HPDE6-E6E7 (cell line): Measurements from ENCODE around the gene MARCHF9.
A peak's percentile ranks its signal among the peaks of the same experiment; 100 is the strongest.

Source experiments
- DNase-seq: peaks from one replicate; pipeline ENCODE4 v3.0.0; 2011; ENCODE audit warnings: missing footprints; ENCODE audit errors: extremely low spot score

The MARCHF9 gene

DNA sequence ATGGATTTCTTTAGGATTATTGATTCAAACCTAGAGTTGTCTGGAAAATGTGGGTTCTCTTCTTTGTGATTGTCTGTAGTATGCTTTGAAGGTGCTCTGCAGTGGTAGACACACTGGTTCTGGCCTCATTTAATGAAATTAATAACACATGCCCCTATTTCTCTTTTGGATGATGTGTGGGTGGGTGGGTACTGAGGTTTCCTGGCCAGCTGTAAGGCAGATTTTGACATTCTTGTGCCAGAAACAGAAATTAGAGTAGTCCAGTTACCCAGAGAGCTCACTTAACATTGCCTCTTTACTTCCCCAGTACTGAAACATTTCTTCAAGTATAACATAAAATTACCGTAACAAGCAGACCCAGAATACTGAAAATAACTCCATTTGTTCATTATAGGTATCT lies 42.1 kb downstream of the MARCHF9 start:
- DNase-seq = no peak

DNA sequence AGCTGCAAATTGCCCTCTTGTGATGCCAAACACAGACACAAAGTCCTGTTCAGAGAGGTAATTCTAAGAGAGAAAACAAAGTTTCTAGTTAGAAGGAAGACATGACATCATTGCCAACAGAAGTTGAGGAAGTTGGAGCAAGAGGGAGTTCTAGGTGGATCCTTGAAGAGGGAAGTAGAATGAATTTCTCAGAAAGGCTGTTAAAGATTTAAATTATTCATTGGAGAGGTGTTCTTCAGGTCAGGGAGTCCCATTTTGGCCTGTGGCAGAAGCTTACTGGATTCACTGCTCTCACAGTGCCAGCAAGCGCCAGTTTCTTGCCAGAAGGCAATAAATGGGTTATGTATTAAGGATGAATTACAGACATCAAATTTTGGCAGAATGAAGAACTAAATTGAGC lies 43.0 kb downstream of the MARCHF9 start:
- no peak for DNase-seq

DNA sequence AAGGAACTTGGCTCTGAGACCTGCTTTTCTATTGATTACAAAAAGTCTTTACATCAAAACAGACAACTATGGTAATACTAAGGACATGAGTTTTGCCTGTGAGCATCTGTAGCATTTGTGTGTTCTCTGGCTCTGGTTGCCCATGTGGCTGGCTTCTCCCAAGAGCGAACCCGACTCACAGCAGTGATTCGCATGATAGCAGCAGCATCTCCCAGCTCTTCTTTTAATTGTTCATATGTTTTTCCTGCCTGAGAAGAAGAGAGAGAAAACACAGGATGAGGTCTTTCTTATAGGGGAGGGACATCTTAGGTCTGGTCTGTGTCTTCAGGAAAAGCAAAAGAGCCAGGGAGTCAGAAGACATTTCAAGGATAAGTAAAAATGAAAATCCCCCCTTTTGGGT lies 46.1 kb downstream of the MARCHF9 start:
- DNase-seq = no peak

DNA sequence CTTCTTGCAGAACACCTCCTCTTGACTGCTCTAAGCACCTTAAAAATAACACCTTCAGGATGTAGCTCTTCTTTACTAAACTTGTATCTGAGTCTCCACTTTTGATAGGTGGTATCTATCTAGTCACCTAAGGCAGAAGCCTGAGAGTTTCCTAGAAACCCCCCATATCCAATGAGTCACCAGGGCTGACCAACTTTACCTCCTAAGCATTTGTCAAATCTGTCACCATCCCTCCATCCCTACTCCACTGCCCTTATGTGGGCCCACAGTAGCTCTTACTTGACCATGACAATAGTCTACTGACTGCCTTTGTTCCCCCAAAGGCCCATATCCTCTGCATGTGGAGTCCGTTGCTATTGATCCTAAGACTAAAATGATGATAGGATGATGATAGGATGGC lies 47.7 kb downstream of the MARCHF9 start:
- no peak for DNase-seq

DNA sequence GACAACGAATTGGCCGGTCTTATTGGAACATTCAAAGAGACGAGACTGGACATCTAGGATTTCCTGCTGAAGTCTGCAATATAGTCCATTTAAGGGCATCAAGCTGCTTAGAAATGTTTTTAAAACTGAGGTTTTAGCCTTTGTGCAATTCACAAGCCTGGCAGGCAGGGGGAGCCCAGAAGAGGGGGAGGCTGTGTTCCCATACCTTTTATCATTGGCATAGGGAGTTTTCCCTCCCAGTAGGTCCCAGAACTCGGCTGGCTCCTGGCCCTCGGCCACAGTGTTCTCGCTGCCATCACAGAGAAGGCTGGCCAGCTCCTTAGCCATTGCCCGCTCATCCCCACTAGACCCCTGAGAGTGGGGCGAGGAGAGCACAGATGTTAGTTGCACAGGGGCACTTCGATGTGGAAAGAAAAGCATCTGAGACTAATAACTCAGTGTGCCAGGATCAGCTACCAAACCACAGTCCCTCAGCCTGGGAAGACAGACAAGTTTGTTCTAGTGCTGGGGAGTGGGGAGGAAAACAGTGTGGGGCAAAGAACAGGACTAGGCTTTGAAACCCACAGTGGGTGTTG lies 48.5 kb downstream of the MARCHF9 start:
- DNase-seq = peak; percentile 55

DNA sequence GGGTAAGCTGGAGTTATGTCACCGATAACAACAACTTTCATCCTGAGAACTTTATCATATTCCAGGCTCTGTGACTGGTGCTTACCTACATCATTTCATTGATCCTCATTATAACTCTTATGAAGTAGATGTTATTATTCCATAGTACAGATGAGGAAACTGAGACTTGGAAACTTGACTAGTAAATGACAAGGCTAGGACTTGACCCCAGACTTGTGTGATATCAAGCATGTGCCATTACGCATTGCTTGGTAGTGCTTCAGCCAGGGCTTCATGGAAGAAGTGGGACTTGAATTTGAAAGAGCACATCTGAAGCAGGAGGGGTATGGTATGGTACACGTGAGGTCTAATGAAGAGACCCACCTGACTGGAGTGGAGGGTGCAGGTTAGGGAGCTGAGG lies 51.8 kb downstream of the MARCHF9 start:
- no peak for DNase-seq

DNA sequence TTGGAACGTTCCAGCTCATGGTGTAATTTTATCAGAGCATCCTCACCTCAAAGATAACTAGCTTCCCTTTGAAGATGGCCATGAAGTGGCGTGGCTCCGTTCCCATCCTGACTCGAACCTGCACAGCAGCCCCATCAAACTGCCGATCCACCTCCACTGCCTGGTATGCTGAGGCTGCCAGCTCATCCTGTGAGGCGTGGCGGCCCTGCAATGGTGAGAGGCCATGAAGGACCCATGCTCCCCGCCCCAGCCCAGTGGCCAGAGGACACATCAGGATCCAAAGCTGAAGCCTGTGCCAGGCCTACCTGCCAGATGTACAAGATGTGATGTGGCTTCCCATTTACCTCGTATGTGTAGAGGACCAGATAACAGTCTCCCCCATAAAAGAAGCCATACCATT lies 52.4 kb downstream of the MARCHF9 start:
- DNase-seq = no peak

DNA sequence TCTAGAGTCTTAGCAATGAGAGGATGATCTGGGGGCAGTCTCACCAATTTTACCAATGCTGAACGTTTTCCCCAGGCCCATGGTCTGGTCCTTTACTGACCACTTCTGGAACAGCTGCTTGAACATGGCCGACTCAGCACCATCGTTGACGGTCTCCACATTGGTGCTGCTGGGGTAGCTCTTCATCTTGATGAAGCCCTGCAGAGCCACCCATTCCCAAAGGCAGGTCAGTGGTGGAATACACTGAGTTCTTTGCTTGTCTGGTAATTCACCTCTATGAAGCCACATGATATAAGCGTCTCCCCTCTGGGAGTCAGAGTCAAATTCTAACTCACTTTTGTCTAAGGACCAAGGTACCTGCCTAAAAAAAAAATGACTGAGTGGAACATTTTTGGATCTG lies 53.4 kb downstream of the MARCHF9 start:
- no peak for DNase-seq

DNA sequence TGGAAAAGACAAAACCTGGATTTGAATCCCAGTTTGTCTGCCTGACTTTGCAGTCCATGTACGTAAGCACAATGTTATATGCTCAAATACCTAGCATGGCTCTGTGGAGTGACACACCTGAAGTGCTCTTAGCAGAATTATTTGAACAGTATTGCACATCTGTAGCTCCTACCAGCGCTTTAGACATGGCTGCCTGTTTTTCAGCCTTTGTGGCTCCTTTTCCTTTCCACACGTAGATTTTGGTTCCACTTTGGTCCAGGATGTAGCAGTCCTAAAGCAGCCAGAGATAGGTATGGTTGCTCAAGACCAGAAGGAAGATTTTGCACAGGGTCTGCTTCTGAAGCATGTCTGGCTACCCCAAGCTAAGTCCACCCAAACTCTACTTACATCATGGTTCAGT lies 54.5 kb downstream of the MARCHF9 start:
- no peak for DNase-seq
